SK-N-DZ (cell line): ENCODE results near the gene AQP2.

Experiments used
- DNase-seq: peaks from one replicate; pipeline ENCODE4 v3.0.0-alpha.2; 2015; ENCODE audit warnings: low spot score

The AQP2 gene

GRCh38 chr12:49920241-49920914, 30.2 kb upstream of the AQP2 start:
- DNase-seq = no peak

- no peak for DNase-seq
These were observed 29.6 kb upstream of the AQP2 start for GRCh38 chr12:49920915-49921286.

GRCh38 chr12:49921299-49921698, 29.2 kb upstream of the AQP2 start:
- no peak for DNase-seq

- no peak for DNase-seq
These were observed 28.6 kb upstream of the AQP2 start for GRCh38 chr12:49921936-49922335.

GRCh38 chr12:49922349-49923034, 28.0 kb upstream of the AQP2 start:
- DNase-seq = no peak

DNA sequence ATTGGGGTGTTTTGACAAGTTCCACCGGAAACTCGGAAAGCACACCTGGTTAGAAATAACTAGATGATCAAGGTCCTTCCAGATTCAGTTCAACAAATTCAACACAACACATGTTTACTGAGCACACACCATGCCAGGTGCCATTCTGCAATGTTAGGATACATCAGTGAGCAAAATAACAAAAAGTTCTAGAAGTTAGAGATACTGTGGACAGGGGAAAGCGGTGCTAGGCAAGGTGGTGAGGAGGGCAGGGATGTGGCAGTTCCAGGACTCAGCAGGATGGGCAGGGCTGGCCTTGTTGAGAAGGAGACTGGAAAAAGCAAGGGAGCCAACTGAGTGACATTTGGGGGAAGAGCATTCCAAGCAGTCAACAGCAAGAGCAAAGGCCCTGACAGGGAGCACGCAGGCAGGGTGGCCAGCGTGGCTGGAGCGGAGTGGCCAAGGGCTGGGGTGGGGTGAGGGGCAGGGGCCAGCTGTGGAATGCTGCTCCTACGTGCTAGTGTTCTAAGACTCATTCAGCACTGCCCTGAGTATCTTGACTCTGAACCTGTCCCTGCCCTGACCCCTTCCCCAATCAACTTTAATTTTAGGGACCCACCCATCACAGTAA, 27.4 kb upstream of the AQP2 start:
- no peak for DNase-seq

- no peak for DNase-seq
These were observed 26.5 kb upstream of the AQP2 start for GRCh38 chr12:49923880-49924556.

DNA sequence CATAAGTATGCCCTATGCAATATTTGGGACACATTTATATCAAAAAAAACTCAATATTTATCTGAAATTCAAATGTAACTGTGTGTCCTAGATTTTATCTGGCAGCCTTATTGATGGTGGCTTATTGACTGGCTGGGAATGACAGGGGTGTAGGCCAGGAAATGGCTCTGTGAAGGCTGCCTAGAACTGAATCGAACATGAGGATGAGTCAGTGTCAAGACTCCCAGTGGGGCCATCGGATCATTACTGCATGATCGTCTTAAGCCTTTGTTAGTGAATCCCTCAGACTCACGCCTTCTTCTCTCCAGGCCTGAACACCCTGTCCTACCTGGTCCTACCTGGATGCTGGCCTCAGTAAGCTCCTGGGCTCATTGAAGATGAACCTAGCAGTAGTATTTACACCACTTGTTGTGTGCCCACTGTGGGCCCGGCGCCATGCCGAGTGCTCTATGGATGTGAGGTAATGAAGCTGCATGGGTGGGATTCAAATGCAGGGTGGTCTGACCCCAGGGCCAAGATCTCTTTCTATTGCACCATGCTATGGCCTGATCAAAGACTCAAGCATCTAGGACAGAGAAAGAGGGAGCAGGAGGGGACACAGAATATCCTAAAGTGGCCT, 25.8 kb upstream of the AQP2 start:
- DNase-seq = no peak

DNA sequence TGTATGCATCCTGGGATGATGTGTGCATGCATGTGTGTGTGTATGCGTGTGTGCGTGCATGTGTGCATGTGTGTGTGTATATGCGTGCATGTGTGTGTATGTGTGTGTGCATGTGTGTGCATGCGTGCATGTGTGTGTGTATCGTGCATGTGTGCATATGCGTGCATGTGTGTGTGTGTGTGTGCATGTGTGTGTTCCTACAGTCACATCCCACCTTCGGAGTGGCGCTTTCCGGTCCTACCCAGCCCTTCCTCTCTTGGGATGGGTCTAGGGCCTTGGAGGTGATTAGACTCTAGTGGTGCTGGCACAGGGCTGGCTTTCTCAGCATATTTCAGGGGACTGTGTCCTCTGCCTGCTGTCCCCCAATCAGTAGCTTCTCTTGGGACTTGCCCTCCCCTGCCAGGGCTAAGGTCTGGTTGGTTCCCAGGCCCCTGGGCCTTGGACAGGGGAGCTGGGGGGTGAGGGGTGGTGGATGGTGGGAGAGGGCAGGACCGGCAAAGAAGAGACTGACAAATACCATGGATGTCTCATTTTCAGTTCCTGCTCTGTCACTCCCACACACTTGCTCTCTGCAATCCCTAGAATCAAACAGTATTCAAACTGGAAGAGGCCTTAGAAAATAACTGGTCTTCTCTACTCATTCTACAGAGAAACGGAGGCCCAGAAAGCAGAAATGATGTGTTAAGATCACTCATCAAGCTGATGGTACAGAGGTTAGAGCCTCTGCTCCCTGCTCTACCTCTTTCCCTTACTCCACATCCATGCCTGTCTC, 24.9 kb upstream of the AQP2 start:
- DNase-seq = no peak

- DNase-seq = no peak
These were observed 22.1 kb upstream of the AQP2 start for GRCh38 chr12:49928471-49928870.

DNA sequence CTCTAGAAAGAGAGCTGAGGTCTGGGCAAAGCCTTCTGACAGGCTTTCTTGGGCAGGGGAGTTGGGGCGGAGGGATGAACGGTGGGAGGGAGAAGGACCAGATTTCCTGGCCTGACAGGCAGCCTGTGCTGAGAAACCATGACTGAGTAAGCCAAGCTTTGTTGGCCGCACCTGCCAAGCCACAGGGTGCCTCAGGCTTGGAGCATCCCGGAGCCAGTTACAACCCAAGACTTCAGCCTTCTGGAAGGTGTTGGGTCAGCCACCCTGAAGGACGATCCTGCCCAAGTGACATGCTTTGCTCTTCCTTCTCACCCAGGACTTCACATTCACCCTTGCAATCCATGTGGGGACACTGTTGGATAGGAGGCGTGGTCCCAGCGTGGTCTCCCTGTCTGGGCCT, 21.0 kb upstream of the AQP2 start:
- DNase-seq = no peak

DNA sequence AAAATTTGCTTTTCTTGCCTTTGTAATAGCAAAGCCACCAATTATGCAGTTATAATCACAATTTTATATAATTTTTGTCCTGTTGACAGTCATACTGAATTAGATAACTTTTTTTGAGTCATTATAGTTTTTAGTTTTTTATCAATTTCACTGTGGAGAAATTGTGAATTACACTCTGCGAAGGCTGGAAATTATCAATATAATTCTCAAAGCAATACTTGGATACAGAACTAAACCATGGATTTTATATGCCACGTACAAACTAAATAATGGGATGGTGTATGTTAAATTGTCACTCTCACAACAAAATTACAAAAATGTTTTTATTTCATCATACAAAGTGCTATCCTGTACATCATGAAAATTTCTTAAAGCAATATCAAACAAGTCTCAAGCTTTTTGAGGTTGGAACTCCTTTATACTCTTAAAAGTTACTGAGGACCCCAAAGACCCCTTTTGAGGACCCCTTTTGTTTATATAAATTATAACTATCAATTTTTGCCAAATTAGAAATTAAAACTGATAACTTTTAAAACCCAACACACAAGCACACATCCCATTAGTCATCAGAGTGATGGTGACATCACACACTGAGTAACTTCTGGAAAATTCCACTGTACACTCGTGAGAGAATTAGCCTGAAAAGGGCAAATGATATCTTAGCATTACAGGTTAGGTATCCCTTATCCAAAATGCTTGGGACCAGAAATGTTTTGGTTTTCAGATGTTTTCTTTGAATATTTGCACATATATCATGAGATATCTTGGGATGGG, 19.8 kb upstream of the AQP2 start:
- DNase-seq = no peak

DNA sequence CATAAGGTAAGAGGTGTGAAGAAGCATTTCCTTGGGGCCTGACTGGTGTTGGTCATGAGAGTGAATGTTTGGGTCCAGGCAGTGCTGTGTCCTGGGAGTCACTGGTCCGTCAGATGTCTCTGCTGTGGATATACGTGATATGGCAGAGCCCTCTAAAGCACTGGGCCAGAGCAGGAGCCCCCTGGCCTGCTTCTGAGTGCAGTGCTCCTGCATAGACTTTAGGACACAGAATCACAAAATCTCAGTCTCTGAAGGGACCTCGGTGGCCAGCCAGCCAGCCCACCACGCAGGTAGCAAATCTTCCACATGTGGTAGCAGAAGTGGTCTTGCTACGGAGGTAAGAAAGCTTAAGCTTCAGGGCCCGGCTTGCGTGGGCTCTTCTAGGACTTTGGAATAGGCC, 18.5 kb upstream of the AQP2 start:
- no peak for DNase-seq

GRCh38 chr12:49932533-49933130, 17.9 kb upstream of the AQP2 start:
- no peak for DNase-seq

DNA sequence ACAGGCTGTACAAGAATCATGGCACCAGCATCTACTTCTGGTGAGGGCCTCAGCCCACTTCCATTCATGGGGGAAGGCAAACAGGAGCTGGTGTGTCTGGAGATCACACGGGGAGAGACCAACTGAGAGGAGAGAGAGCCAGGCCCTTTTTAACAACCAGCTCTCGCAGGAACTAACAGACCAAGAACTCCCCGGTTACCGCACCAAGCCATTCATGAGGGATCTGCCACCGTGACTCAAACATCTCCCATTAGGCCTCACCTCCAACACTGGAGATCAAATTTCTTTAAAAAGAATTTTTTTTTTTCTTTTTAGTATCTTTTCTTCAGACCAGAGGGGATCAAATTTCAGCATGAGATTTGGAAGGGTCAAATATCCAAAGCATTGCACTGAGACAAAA, 16.7 kb upstream of the AQP2 start:
- no peak for DNase-seq

DNA sequence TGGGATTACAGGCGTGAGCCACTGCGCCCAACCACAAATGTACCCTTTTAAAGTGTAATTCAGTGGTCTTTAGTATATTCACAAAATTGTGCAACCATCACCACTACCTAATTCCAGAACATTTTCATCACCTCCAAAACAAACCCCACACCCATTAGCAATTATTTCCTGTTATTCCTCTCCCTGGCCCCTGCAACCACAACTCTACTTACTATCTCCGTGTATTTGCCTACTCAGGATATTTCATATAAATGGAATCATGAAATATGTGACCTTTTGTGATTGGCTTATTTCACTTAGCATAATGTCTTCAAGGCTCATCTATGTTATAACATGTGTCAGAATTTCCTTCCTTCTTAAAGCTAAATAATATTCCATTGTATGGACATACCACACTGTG, 16.0 kb upstream of the AQP2 start:
- DNase-seq = no peak

DNA sequence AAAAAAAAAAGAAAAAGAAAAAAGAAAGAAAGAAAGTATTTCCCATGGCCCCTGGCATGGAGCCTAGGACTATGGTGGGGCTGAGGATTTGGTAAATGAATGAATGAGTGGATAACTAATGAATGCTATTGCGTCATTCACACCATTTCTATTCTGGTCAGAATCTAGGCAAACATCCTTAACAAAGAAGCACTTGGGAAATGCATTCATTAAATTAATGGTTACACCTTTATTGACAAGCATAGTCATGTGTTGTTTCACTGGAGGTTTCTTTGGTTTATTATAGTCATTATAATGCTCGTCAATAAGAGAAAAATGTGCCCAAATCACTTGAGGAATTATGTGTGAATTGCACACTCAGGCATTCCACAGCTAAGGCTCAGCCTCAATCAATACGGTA, 13.6 kb upstream of the AQP2 start:
- no peak for DNase-seq

- DNase-seq = no peak
These were observed 12.8 kb upstream of the AQP2 start for GRCh38 chr12:49937639-49938300.

DNA sequence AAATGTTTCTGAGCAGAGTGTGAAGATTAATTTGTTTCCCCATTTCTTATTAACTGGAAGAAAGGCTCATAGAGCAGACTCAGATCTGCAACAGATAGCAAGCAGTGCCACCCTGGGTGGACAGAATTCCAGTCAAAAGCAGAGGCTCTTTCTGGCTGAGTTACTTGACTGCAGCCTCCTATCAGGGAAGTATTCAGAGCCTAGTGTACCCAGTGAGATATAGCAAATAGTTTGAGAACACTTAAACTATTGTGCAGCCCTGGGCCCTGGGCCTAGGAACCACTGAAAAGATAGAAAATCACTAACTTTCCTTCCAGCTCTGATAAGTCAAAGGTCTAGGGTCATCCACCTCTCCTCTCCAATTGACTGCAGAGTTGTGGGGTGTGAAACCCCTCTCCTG, 11.2 kb upstream of the AQP2 start:
- DNase-seq = no peak

DNA sequence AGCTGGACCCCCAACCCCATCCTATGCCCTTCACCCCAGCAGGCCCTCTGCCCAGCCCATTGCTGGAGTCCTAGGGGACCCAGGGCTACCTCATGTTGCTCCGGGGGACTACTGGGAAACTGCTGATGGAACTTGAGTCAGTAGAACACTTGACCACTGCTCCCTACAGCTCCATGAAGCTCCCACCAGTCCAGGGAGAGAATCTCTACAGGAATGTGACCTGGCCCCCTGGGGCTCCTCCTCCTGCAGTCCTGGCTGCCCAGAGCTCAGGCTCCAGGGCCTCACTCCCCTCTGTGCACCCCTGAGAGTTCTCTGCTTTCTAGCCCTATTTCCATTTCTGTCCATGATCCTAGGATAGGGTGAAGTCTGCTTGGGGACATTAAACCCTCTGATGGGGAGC, 10.8 kb upstream of the AQP2 start:
- no peak for DNase-seq
